ENCODE data around the gene RNF8.
A peak's percentile ranks its signal among the peaks of the same experiment; 100 is the strongest.
"Not testable (repeated sequence)": the region's sequence is repeated elsewhere in the genome, so short reads cannot be mapped to it uniquely, and the experiment has no call there.

RNF8 gene, protein sequence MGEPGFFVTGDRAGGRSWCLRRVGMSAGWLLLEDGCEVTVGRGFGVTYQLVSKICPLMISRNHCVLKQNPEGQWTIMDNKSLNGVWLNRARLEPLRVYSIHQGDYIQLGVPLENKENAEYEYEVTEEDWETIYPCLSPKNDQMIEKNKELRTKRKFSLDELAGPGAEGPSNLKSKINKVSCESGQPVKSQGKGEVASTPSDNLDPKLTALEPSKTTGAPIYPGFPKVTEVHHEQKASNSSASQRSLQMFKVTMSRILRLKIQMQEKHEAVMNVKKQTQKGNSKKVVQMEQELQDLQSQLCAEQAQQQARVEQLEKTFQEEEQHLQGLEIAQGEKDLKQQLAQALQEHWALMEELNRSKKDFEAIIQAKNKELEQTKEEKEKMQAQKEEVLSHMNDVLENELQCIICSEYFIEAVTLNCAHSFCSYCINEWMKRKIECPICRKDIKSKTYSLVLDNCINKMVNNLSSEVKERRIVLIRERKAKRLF

DNA sequence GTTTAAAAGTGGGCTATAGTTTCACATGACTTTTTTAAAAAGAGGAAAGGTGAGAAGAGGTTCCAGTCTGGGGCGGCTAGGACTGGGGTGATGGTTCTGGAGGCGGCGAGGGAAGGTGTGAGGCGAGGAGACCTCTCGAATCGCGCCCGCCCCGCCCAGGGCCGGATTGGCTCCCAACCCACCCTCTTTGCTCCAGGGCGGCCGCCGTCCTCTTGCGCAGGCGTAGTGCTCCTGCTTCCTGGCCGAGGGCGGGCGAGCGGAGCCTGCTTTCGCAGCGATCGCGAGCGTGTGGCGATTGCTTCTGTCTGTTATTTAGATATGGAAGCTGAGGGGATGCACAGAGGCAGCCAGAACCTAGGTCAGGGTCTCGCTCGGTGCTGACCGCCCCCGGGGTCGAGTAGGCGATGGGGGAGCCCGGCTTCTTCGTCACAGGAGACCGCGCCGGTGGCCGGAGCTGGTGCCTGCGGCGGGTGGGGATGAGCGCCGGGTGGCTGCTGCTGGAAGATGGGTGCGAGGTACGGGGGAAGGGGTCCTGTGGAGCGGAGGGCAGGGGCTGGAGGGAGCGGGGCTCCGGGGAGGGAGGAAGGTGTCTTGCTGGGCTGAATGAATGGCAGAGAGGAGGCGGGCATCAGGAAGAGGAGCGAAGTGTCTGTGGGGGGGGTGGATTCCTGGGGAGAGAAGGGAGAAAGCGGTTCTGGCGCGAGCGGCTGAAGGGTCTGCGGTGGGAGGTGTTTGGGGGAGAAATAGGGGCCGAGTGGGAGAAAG, at the start of gene RNF8:
RNF8 (plus strand) TSS at position 223 of the 765 bp plus-strand sequence; CDS start at position 405, 182 bp downstream.
- peak; percentile 80 to 90 (median 83) for DNase-seq (ENCODE audit: low read depth in 2 of 3, low spot score in 1 of 3)

DNA sequence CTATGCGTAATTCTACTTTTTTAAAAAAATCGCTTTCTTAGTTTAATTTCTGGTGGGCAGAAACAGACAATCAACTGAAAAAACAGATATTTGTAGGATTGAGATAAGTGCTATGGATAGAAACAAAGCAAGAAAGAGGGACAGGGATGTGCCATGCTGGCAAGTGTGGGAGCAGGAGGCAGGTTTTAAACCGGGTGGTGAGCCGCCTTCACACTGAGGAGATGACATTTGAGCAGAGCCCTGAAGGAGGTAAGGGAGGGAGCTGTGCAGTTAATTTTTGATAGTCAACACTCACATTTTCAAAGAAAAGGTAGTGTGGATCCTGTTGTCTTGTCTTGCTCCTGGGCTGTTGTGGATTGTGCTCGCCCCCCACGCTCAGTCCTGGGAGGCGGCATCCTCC, 49.0 kb upstream of the RNF8 start:
- DNase-seq (ENCODE audit: low read depth in 2 of 3, low spot score in 1 of 3) = no peak

DNA sequence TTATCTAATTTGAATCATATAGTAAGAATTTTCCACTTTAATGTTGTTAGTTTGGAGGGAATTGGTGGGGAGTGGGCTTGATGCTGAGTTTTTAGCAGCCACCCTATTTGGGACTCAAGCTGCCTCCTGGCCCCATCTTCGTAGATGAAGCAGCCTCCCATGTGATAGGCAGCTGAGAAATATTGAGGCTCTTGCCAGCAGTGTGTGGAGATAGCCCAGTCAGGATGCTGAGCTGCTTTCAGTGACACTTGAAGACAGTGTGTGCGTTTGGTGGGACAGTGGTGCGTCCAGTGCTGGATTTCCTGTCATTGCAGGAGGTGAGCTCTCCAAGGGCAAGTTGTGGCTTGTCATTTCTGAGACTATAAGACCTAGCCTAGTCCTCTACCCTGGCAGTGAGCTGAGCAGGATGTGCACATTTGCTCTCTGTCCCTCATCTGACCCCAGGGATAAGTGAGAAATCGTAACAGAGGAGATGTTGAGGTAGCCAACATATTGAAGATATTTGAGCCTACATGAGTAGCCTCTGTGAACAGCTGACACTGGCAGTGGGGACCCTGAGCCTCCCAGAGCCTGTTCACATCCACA, 47.9 kb upstream of the RNF8 start:
- DNase-seq (ENCODE audit: low read depth in 2 of 3, low spot score in 1 of 3) = no peak

DNA sequence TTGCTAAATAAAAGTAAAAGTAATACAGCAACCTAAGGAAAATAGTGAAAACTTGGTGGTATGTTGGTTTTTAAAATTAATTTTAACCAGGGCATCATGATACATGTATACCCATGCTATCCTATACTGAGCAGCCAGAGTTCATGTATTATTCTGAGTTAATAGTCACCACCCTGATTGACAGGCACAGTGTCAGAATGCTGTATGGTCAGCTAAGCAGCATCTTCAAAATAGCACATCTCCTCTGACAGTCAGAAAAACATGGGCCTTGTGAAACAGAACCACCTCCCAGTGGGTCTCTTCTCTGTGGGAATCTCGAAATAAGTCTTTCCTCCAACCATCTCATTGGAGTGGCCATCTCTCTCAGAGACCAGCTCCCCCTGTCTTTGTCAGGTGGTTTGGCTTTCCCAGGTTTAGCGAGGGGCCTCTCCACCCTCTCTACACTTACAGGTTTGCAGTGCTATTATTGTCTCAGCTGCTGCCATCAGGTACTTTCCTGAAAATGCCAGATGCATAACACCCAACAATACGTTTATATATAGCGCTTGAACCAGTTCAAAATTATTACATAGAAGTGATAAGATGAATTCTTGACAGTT, 47.1 kb upstream of the RNF8 start:
- DNase-seq (ENCODE audit: low read depth in 2 of 3, low spot score in 1 of 3) = no peak

DNA sequence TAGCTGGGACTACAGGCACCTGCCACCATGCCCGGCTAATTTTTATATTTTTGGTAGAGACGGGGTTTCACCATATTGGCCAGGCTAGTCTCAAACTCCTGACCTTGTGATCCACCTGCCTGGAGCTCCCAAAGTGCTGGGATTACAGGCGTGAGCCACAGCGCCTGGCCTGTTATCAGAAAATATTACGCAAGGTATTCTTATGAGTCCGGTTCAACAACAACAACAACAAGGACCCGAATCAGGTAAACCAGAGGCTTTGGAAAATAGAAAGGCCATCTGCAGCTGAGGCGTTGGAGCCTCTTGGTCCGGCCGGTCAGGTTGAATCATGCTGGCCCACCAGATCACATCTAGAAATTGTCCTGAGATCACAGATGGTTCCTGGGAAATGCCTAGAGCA, 46.3 kb upstream of the RNF8 start:
- not testable (repeated sequence) for DNase-seq (ENCODE audit: low read depth in 2 of 3, low spot score in 1 of 3)

DNA sequence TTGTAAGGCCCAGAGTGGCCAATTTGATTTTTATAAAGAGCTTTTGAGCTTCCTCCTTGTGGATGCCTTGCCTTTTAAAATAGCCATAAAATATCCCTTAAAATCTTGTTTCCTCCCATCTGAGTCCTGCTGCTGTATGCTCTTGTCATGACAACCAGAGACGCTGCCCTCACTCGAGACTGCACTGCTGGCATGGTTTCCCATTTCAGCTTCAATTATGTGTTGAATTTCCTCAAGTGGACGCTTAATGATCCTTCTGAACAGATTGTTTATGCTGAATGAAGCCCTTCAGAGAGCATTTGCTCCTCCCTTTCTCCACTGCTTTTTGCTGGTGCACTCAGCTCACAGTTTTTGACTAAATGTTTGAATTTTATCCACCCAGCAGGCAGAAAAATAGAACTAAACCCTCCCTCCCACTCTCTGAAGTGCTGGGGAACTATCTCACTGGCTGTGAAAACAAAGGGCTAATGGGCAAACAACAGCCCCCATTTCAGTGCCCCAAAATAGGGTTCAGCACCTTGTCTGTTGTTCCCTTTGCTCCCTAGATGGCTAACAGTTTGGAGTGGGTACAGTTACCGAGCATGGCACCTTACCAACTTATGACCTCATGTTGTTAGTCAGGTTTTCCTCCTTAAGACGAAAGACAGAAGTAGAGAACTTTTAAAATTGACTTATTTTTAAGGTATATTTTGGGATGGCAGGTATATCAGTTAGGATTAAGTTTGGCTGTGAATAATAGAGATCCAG, 45.5 kb upstream of the RNF8 start:
- no peak for DNase-seq (ENCODE audit: low read depth in 2 of 3, low spot score in 1 of 3)

DNA sequence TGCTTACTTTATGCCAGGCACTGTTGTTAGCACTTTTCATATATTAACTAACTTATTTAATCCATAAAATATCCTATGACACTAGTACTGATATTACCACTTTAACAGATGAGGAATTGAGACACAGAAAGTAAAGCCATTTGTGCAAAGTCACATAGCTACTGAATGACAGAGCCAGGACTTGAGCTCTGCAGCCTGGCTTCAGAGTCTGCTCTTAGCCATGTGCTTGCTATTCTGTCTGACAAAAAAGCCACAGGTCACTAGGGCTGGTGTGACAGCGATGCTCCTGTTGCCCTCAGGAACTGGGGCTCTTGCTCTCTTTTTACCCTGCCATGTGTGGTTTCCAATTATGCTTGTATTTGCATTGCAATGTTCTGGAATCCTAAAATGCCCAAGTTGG, 44.7 kb upstream of the RNF8 start:
- no peak for DNase-seq (ENCODE audit: low read depth in 2 of 3, low spot score in 1 of 3)

DNA sequence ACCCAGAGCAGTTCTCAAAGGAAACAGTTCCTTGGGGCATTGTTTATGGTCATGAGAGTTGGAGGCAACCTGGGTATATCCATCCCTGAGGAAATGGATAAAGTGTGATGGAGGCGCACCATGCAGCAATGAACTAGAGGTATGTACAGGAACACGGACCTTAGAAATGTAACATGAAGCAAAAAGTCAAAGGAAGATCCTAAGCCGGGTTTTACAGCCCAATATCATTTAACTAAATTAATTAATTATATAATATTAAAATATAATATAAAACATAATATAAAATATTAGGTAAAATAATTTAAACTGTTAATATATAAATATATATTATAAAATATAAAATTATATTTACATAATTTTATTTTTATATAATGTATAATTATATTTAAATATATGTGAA, 44.1 kb upstream of the RNF8 start:
- no peak for DNase-seq (ENCODE audit: low read depth in 2 of 3, low spot score in 1 of 3)

DNA sequence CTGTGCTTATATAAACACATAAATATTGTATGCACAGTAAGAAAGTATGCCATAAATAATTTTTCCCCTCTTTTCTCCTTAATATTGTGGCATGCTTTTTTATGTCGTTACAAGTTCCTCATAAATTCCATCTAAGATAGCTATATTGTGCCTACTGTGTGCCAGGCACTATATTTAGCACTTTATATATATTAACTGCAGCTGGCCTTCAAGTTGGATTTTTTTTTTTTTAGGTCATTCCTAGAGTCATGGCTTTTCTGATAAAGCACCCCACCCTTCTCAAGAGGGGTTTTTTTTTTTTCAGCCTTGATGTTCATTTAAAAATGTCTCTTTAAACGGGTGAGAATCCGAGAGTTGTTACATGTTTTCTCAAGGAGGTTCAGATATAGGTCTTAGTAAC, 42.8 kb upstream of the RNF8 start:
- no peak for DNase-seq (ENCODE audit: low read depth in 2 of 3, low spot score in 1 of 3)

DNA sequence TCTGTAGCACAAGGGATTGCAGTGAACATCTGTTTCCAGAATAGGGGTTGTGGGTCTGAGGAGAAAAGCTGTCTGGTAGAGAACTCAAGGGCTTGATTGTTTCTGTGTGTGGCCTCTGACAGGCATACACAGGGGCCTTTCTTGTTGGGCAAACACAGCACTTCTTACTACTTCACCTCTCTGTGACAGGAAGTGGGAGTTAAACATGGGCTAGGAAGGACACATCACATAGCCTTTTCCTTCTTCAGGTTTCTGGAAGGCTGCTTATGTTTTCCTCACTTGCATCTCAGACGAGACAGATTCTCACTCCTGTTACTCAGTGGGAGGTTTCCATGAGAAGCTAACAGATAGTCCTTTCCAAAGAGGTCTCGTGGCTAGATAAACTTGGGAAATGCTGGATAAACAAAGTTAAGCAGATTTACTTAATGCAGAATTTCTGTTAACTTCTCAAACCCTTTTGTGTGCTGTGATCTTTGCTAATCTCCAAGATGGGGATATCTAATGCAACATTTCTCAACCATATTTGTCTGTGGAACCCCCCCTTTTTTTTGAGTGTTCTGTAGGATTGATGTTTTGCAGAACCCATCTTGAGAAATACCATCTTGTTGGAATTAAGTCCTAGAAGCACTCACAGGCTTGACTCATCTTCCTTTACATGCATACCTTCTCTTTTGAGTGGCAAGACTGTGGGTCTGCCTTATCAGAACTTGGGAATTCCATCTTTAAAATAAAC, 41.9 kb upstream of the RNF8 start:
- DNase-seq (ENCODE audit: low read depth in 2 of 3, low spot score in 1 of 3) = no peak

DNA sequence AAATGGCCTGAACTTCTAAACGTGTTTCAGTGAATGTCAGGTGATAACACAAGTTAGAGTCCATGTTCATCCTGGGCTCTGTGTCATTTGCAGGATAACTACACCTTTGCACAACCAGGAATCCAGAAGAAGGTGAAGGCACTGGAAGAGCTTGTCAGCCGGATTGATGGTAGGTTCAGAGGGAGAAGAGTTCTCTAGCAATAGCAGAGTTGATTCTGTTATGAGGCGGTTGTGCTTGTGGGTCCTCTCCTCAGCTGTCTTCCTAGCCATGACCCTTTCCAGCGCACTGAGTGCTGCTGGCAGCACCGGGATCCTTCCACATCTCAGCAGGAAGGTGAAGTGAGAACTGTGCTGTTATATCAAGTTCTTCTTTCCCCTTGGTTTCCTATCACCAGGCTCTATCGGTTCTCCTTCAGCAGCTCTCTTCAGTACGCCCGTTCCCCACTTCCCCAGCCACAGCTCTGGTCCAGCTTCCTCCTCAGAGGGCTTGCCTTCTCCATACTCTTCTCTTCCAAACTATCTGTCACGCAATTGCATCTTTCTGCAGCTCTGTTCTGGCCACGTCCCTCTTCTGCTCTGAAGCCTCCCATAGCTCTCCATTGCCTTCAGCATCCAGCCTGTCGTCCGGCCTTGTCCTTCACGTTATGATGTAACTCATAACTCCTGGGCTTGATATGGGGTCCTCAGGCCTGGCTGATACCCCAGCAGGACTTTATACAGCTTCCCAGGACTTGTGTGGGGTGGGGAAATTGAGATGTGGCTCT, 39.9 kb upstream of the RNF8 start:
- DNase-seq (ENCODE audit: low read depth in 2 of 3, low spot score in 1 of 3) = no peak

DNA sequence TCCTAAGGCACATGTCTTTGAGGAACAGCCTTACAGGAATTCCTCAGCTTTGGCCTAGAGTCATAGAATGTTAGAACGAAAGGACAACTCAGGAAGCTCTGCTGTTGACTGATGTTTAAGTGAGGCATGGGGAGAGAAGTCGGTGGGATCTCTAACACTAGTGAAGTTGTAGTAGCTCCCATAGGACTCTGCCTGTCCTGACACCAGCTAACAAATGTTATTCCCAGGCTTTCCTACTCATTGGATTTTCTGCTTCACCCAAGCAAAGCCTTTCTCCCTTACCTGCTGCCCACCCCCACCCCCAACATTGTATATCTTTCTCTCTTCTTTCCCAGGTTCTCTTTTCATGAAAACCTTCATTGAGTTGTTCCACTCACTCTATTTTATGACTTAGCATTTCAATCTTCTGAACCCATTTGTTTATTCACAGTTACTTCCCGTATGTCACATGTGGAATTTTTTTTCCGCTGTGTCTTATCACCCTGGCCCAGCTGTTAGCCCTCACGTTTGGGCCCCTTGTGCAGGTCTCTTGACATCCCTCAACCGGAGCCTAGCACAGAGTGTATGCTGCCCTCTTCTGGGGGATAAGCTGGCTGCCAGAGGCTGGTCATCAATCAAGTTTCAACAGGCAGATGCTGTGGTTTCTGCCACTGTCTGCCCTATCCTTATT, 39.2 kb upstream of the RNF8 start:
- DNase-seq (ENCODE audit: low read depth in 2 of 3, low spot score in 1 of 3) = peak in 2 of 3 donors; percentile 24 to 40

DNA sequence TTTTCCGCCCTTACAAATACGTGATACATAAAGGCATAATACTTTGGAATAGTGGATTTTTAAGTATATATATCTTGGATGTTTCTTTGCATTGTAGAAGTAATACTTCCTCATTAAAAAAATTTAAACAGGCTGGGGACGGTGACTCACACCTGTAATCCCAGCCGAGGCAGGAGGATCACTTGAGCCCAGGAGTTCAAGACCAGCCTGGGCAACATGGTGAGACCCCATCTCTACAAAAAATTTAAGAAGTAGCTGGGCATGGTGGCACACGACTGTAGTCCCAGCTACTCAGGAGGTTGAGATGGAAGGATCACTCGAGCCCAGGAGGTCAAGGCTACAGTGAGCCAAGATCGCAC, 38.6 kb upstream of the RNF8 start:
- DNase-seq (ENCODE audit: low read depth in 2 of 3, low spot score in 1 of 3) = no peak

DNA sequence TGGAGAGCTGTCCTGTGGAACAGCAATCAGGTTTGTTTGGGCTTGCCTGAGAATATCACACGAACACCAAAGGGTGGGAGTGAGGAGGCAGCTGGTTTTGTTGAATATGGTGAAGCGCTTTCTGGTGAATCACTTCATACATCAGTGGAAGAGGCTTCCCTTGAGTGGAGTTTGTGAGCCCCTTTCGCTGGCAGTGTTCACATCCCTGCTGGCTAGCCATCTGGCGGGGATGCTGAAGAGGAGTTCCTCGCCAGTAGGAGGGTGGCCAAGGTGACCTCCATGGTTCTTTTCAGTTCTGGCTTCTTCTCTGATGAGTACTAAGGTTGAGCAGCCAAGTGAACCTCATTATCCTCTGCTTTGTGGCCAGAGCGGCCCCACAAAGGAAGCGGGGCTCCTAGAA, 37.7 kb upstream of the RNF8 start:
- DNase-seq (ENCODE audit: low read depth in 2 of 3, low spot score in 1 of 3) = no peak

DNA sequence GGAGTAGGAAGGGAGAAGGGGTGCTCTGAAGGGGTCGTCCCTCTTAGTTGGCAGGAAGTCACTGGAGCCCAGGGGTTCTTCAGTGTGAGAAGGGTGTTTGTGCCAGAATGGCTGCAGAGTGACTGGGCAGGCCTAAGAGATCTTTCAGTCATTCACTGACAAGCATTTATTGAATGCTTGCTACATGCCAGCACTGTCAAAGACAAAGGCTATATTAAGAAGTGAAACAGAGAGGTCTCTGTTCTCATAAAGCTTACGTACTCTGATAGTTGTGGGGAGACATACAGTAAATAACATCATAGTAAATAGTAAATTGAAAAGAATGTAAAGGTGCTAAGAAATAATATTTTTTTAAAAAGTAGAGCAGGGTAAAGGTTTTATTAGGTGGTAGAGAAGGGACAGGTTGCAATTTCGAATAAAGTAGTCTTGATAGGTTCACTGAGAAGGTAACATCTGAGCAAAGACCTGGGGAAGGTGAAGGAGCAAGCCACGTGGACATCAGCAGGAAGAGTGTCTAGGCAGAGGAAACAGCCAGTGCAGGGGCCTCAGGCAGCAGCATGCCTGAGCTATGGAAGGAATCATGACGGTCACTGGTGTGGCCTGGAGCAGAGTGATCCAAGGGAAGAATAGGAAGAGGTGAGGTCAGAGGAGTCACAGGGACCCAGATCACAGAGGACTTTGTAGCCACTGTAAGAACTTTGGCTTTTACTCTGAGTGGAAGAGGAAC, 36.3 kb upstream of the RNF8 start:
- no peak for DNase-seq (ENCODE audit: low read depth in 2 of 3, low spot score in 1 of 3)

DNA sequence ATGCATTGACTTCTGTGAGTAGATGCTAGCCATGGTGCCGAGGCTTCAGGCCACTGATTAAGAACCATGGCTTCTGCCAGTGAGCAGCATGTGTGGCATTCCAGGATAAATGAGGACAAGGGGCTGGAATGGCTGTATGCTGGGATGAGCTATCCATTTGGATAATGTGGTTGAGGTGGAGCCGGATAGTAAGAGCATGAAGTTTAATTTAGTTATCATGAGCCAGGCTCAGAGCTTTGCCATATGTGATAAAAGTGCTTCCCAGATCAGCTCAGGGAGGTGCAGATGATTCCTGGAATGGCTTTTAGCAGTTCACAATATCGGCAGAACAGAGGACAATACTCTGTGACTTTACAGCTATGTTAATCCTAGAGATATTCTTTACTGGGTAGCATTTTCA, 34.6 kb upstream of the RNF8 start:
- no peak for DNase-seq (ENCODE audit: low read depth in 2 of 3, low spot score in 1 of 3)

DNA sequence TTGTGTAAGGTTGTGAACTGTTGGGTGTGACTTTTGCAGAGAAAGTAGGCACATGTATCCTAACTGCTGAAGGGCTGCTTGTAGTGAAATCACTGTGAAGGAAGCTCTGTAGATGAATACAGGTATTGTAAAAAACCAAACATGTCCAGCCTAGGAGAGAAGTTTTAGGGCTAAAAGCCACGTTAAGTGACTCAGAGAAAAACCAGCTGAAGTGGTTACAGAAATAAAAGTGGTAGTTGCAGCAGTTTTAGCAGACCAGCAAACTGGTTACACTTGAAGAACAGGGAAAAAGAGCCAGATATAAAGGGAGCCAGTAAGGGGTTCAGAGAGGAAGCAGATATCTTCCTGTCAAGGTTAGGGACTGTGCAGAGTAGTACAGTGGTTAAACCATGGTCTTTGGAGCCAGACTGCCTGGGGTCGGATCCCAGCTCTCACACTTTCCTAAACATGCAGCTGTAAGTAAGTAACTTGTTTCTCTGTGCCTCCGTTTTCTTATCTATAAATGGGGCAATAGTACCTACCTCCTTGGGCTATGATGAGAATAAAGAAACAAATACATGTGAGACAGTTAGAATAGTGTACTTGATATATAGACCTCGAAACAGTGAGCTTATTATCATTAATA, 33.8 kb upstream of the RNF8 start:
- no peak for DNase-seq (ENCODE audit: low read depth in 2 of 3, low spot score in 1 of 3)

DNA sequence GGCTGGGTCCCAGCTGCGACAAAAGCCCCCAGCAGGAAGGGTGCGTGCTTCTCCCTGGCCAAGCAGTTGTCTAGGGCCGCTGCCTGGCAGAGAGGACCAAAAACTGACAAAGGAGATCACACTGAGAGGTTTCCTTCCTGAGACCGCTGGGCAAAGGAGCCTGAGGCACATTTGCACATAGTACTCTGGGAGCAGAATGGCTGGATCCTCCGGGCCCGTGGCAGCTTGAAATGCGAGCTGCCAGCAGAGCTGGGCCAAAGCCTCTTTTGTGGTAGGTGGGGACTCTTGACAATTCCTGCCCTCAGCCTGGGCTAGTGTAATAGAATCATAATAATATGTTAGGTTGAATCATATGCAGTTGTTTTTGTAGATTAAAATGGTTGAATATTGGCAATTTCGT, 33.1 kb upstream of the RNF8 start:
- DNase-seq (ENCODE audit: low read depth in 2 of 3, low spot score in 1 of 3) = no peak

All from stimulated activated CD4-positive, alpha-beta T cell treated with anti-CD3 and anti-CD28 coated beads, Interleukin-12 subunit alpha, Interleukin-12 subunit beta, amount 100 ng/mL, for 48 hours (primary cell).